HCT116 (cell line): ENCODE results near the gene CCL4L2. TPM values are rescaled to one million over a fixed set of nuclear protein-coding genes. Genes with fewer than 3 reads are reported as not detected.
"Not testable (repeated sequence)": the region's sequence is repeated elsewhere in the genome, so short reads cannot be mapped to it uniquely, and the experiment has no call there.

ENCODE experiments used
- ATAC-seq: fragments of 200-7000 bp; cut with Tn5 transposase; 2 replicates; pipeline ENCODE4 v1.9.1; 2020; ENCODE audit warnings: mild to moderate bottlenecking, moderate library complexity
- BruUV-seq: library from RNA; stranded (reverse); fragments of 400-500 nt; replicated peaks from 2 replicates; lab custom pipeline; 2021; lab: Mats Ljungman, UMichigan
- CTCF ChIA-PET: fragments of 300-600 bp; sonication (Branson Sonifier 250); formaldehyde crosslinking; loops from one replicate; lab custom pipeline; 2021; ENCODE audit warnings: antibody characterized with exemption; lab: Charles Lee
- POLR2A ChIA-PET: fragments of 300-600, 350-600 bp; sonication (Branson Sonifier 250); formaldehyde crosslinking; loops from one replicate; lab custom pipeline; 2021; ENCODE audit warnings: antibody characterized with exemption; lab: Charles Lee
- RAD21 ChIA-PET, 2 experiments: fragments of 300-600 bp; sonication (Branson Sonifier 250); formaldehyde crosslinking; loops; one replicate each; lab custom pipeline; 2023; ENCODE audit warnings: low total read pairs in 2 of 2; ENCODE audit not compliant: uncharacterized antibody in 2 of 2, unreplicated experiment in 2 of 2, low non-redundant PET in 1 of 2; lab: Charles Lee
- DNase-seq: peaks from one replicate; pipeline ENCODE4 v3.0.0-alpha.2; 2010; ENCODE audit warnings: low read depth, low spot score
- H2AFZ ChIP-seq: fragments of 200-600 bp; shearing (Covaris generic), sonication (generic); 2 replicates; pipeline ENCODE4 v1.6.1; 2017; ENCODE audit warnings: low read depth, mixed run types, mixed read lengths, antibody characterized with exemption, low read length; ENCODE audit not compliant: poor library complexity, severe bottlenecking
- H3K27ac ChIP-seq: 2 replicates; pipeline ENCODE4 v1.5.1; 2012; ENCODE audit warnings: low read depth, low read length
- H3K27me3 ChIP-seq: fragments of 200-600 bp; sonication (generic); 2 replicates; pipeline ENCODE4 v1.6.1; 2016; ENCODE audit warnings: mixed run types, low read length, mixed read lengths; ENCODE audit not compliant: insufficient read depth
- H3K36me3 ChIP-seq, 2 experiments: fragments of 200-500 bp in 1 of 2; fragments of 200-600 bp in 1 of 2; sonication (Bioruptor generic) in 1 of 2; sonication (generic) in 1 of 2; 2 replicates each; pipeline versions ENCODE4 v1.5.1 to v1.6.1; 2014 to 2016; ENCODE audit warnings: low read length in 2 of 2, inconsistent platforms in 1 of 2, mixed read lengths in 1 of 2, mixed run types in 1 of 2; ENCODE audit not compliant: insufficient read depth in 2 of 2, control insufficient read depth in 1 of 2
- H3K4me1 ChIP-seq, 2 experiments: fragments of 200-600 bp in 1 of 2; sonication (generic) in 1 of 2; 2 replicates each; pipeline versions ENCODE4 v1.5.1 to v1.6.1; 2012 to 2017; ENCODE audit warnings: low read length in 2 of 2, inconsistent platforms in 1 of 2, mild to moderate bottlenecking in 1 of 2, mixed read lengths in 1 of 2, mixed run types in 1 of 2, moderate library complexity in 1 of 2; ENCODE audit not compliant: insufficient read depth in 2 of 2, control insufficient read depth in 1 of 2
- H3K4me2 ChIP-seq: fragments of 200-600 bp; sonication (generic); 2 replicates; pipeline ENCODE4 v1.6.1; 2017; ENCODE audit warnings: mixed run types, low read length, mixed read lengths
- H3K4me3 ChIP-seq, 2 experiments: fragments of 200-600 bp in 1 of 2; sonication (generic) in 1 of 2; replicated peaks in 1 of 2; 2 replicates each; pipeline ENCODE4 v1.5.1; 2011 to 2016; ENCODE audit warnings: low read length in 2 of 2, control low read depth in 1 of 2, low read depth in 1 of 2, mild to moderate bottlenecking in 1 of 2, mixed read lengths in 1 of 2, mixed run types in 1 of 2
- H3K79me2 ChIP-seq: fragments of 200-600 bp; sonication (generic); 2 replicates; pipeline ENCODE4 v1.6.1; 2017; ENCODE audit warnings: mild to moderate bottlenecking, mixed run types, low read length, moderate library complexity, mixed read lengths; ENCODE audit not compliant: insufficient read depth
- H3K9ac ChIP-seq: fragments of 200-600 bp; sonication (generic); 2 replicates; pipeline ENCODE4 v1.6.1; 2016; ENCODE audit warnings: low read length, mixed read lengths
- H3K9me2 ChIP-seq: fragments of 200-600 bp; sonication (generic), shearing (Covaris generic); 2 replicates; pipeline ENCODE4 v1.6.1; 2017; ENCODE audit warnings: mixed run types, mild to moderate bottlenecking, moderate library complexity; ENCODE audit not compliant: insufficient read depth
- H3K9me3 ChIP-seq, 2 experiments: fragments of 200-500 bp in 1 of 2; fragments of 200-600 bp in 1 of 2; sonication (Bioruptor generic) in 1 of 2; sonication (generic) in 1 of 2; 2 replicates each; pipeline ENCODE4 v1.6.1; 2014 to 2017; ENCODE audit warnings: low read length in 2 of 2, mixed read lengths in 2 of 2, inconsistent platforms in 1 of 2, low read depth in 1 of 2, mild to moderate bottlenecking in 1 of 2, mixed run types in 1 of 2, moderate library complexity in 1 of 2; ENCODE audit not compliant: control insufficient read depth in 1 of 2, insufficient read depth in 1 of 2
- H4K20me1 ChIP-seq: fragments of 200-600 bp; sonication (generic), shearing (Covaris generic); 2 replicates; pipeline ENCODE4 v1.6.1; 2017; ENCODE audit warnings: mixed run types, mild to moderate bottlenecking, moderate library complexity; ENCODE audit not compliant: insufficient read depth
- CEBPB ChIP-seq: IDR thresholded peaks from 2 replicates; pipeline ENCODE4 v1.6.1; 2012; ENCODE audit warnings: low read depth
- EGR1 ChIP-seq: IDR thresholded peaks from 2 replicates; pipeline ENCODE4 v1.6.1; 2012; ENCODE audit warnings: low read depth
- ELF1 ChIP-seq: IDR thresholded peaks from 2 replicates; pipeline ENCODE4 v1.6.1; 2012; ENCODE audit warnings: low read depth, borderline replicate concordance
- EZH2 ChIP-seq: fragments of 200-600 bp; sonication (generic); IDR thresholded peaks from 2 replicates; pipeline ENCODE4 v1.6.1; 2017; ENCODE audit warnings: antibody characterized with exemption, mixed run types
- EZH2phosphoT487 ChIP-seq: fragments of 200-600 bp; IDR thresholded peaks from 2 replicates; pipeline ENCODE4 v1.6.1; 2018; ENCODE audit warnings: antibody characterized with exemption, borderline replicate concordance
- POLR2A ChIP-seq: IDR thresholded peaks from 2 replicates; pipeline ENCODE4 v1.7.0; 2011; ENCODE audit warnings: borderline replicate concordance; ENCODE audit not compliant: insufficient read depth, insufficient read length; ENCODE audit errors: extremely low read depth
- POLR2AphosphoS5 ChIP-seq: IDR thresholded peaks from 2 replicates; pipeline ENCODE4 v1.6.1; 2011; ENCODE audit warnings: mild to moderate bottlenecking, low read depth, low read length, moderate library complexity
- RAD21 ChIP-seq: IDR thresholded peaks from 2 replicates; pipeline ENCODE4 v1.6.1; 2012; ENCODE audit warnings: low read depth, mild to moderate bottlenecking
- SIN3A ChIP-seq: IDR thresholded peaks from 2 replicates; pipeline ENCODE4 v1.6.1; 2012; ENCODE audit warnings: low read depth
- SRF ChIP-seq: IDR thresholded peaks from 2 replicates; pipeline ENCODE4 v1.6.1; 2012; ENCODE audit warnings: low read depth
- YY1 ChIP-seq: IDR thresholded peaks from 2 replicates; pipeline ENCODE4 v1.6.1; 2011; ENCODE audit warnings: low read length, low read depth, moderate library complexity, mild to moderate bottlenecking; ENCODE audit not compliant: insufficient replicate concordance; ENCODE audit errors: extremely low read depth
- ZBTB33 ChIP-seq: IDR thresholded peaks from 2 replicates; pipeline ENCODE4 v1.6.1; 2011; ENCODE audit warnings: mild to moderate bottlenecking, low read length, moderate library complexity; ENCODE audit not compliant: insufficient replicate concordance; ENCODE audit errors: extremely low read depth
- ZFX ChIP-seq: fragments of 450-650 bp; IDR thresholded peaks from 2 replicates; pipeline ENCODE4 v1.6.1; 2017
- intact Hi-C: fragments of 100-400 bp; cut with micrococcal nuclease; formaldehyde crosslinking; loops from 2 replicates; pipeline ENCODE4 v1.10.0; 2022
- total RNA-seq: library from RNA; stranded (reverse); gene quantifications from one replicate; pipeline ENCODE4 v1.2.1, GENCODE V29; 2021; ENCODE audit not compliant: unreplicated experiment

CCL4L2 gene
- total RNA-seq, 1 experiment from 2014 or later, result 0.37 TPM

- H3K4me1 ChIP-seq, result peaks cover 6 to 7% of the 10 kb centered on the region in 2 experiments; a peak in 3 of 4 replicates
- 0 out of 2 replicates have a peak, but pooled peaks cover 3% of the 10 kb centered on the region for H3K27me3 ChIP-seq
- H3K9ac ChIP-seq, result no peak overlapping the region
- ChIA-PET RAD21 (no interaction called here), CTCF (interaction anchor here (1.4 kb wide), 1 partner anchor 40 kb away, joined by 4 read pairs; no protein-coding TSS in a partner anchor), POLR2A (no interaction called here)
- H3K79me2 ChIP-seq, result no peaks in the 10 kb centered on the region
- no peak overlapping the region for H3K4me2 ChIP-seq
- H3K4me3 ChIP-seq, result no peak overlapping the region
- no peaks in the 10 kb centered on the region for H3K9me3 ChIP-seq
- H4K20me1 ChIP-seq, result no peaks in the 10 kb centered on the region
- no peak for ATAC-seq
- no peak for DNase-seq
- intact Hi-C loops, result no loop called here
- no peak overlapping the region for H2AFZ ChIP-seq
- H3K36me3 ChIP-seq, result no peaks in the 10 kb centered on the region
- TF ChIP-seq POLR2AphosphoS5 (no peak), ZFX (no peak), EGR1 (no peak), RAD21 (no peak), SRF (no peak), EZH2phosphoT487 (no peak), POLR2A (no peak), EZH2 (no peak), ELF1 (no peak), YY1 (no peak), SIN3A (no peak), ZBTB33 (no peak), CEBPB (no peak)
- BruUV-seq, result no TSS peak
- no peak overlapping the region for H3K27ac ChIP-seq
- no peaks in the 10 kb centered on the region for H3K9me2 ChIP-seq
These were observed 22.0 kb upstream of the CCL4L2 start for GRCh38 chr17:36188891-36189306.

- POLR2A ChIA-PET, H3K9me3 ChIP-seq, H3K4me1 ChIP-seq, H4K20me1 ChIP-seq, H3K79me2 ChIP-seq, H3K27me3 ChIP-seq, H3K4me2 ChIP-seq, H2AFZ ChIP-seq, intact Hi-C loops, H3K36me3 ChIP-seq, H3K9me2 ChIP-seq, ATAC-seq, DNase-seq, CTCF ChIA-PET, RAD21 ChIA-PET, BruUV-seq, H3K9ac ChIP-seq, H3K4me3 ChIP-seq, H3K27ac ChIP-seq: not testable (repeated sequence)
These were observed 20.9 kb upstream of the CCL4L2 start for GRCh38 chr17:36189993-36190392.

GRCh38 chr17:36190549-36191330 is 20.1 kb upstream of the CCL4L2 start:
- H3K9me3 ChIP-seq, RAD21 ChIA-PET, POLR2A ChIA-PET, H2AFZ ChIP-seq, CTCF ChIA-PET, H3K9me2 ChIP-seq, H3K4me2 ChIP-seq, ATAC-seq, H3K36me3 ChIP-seq, H4K20me1 ChIP-seq, H3K27me3 ChIP-seq, H3K9ac ChIP-seq, H3K4me1 ChIP-seq, H3K4me3 ChIP-seq, DNase-seq, H3K27ac ChIP-seq, BruUV-seq, H3K79me2 ChIP-seq: not testable (repeated sequence)
- intact Hi-C loops, result loop anchor here (1.0 kb wide), 1 partner anchor 7 kb away; no protein-coding TSS in a partner anchor
